OCI-LY7 (cell line): ENCODE data around the gene MAGEB17. TPM values are rescaled to one million over a fixed set of nuclear protein-coding genes. Genes with fewer than 3 reads are reported as not detected.

ENCODE experiments used
- BruUV-seq: library from RNA; stranded (reverse); fragments of 400-500 nt; replicated peaks from 2 replicates; lab custom pipeline; 2021; lab: Mats Ljungman, UMichigan
- CTCF ChIA-PET: fragments of 300-600 bp; sonication (Branson Sonifier 250); formaldehyde crosslinking; loops from one replicate; lab custom pipeline; 2022; ENCODE audit warnings: antibody characterized with exemption; ENCODE audit not compliant: unreplicated experiment; lab: Charles Lee
- POLR2A ChIA-PET: fragments of 300-600 bp; sonication (Branson Sonifier 250); formaldehyde crosslinking; loops from one replicate; lab custom pipeline; 2022; ENCODE audit warnings: antibody characterized with exemption; lab: Charles Lee
- DNase-seq: peaks from one replicate; pipeline ENCODE4 v3.0.0-alpha.2; 2015; ENCODE audit warnings: low spot score
- H2AFZ ChIP-seq: fragments of 200-600 bp; sonication (generic), shearing (Covaris generic); 2 replicates; pipeline ENCODE4 v1.6.1; 2014; ENCODE audit warnings: mild to moderate bottlenecking, antibody characterized with exemption, low read length, moderate library complexity
- H3K27ac ChIP-seq: fragments of 200-600 bp; sonication (generic); 2 replicates; pipeline ENCODE4 v1.5.1; 2014; ENCODE audit warnings: mixed run types, low read depth, mild to moderate bottlenecking, moderate library complexity, low read length, inconsistent platforms; ENCODE audit not compliant: poor library complexity, severe bottlenecking
- H3K36me3 ChIP-seq: fragments of 200-600 bp; sonication (generic); 2 replicates; pipeline ENCODE4 v1.6.1; 2014; ENCODE audit warnings: mild to moderate bottlenecking, antibody characterized with exemption, low read length, moderate library complexity, mixed read lengths; ENCODE audit not compliant: insufficient read depth
- H3K4me1 ChIP-seq: fragments of 200-600 bp; sonication (generic); 2 replicates; pipeline ENCODE4 v1.5.1; 2014; ENCODE audit warnings: mild to moderate bottlenecking, low read length; ENCODE audit not compliant: insufficient read depth, poor library complexity, severe bottlenecking
- H3K4me2 ChIP-seq: fragments of 200-600 bp; sonication (generic); 2 replicates; pipeline ENCODE4 v1.6.1; 2014; ENCODE audit warnings: mild to moderate bottlenecking, low read length
- H3K4me3 ChIP-seq: fragments of 200-600 bp; sonication (generic); 2 replicates; pipeline ENCODE4 v1.5.1; 2014; ENCODE audit warnings: mild to moderate bottlenecking, low read depth, low read length; ENCODE audit not compliant: poor library complexity, severe bottlenecking
- H3K79me2 ChIP-seq: fragments of 200-600 bp; sonication (generic); 2 replicates; pipeline ENCODE4 v1.6.1; 2016; ENCODE audit warnings: low read depth, mild to moderate bottlenecking, low read length, moderate library complexity, mixed read lengths; ENCODE audit not compliant: insufficient read depth
- H3K9me2 ChIP-seq: fragments of 200-600 bp; sonication (generic); 2 replicates; pipeline ENCODE4 v1.6.1; 2016; ENCODE audit warnings: mild to moderate bottlenecking, low read length, mixed read lengths; ENCODE audit not compliant: insufficient read depth
- H3K9me3 ChIP-seq: fragments of 200-600 bp; sonication (generic); 2 replicates; pipeline ENCODE4 v1.6.1; 2014; ENCODE audit warnings: mild to moderate bottlenecking, mixed run types, low read length, mixed read lengths
- H4K20me1 ChIP-seq: fragments of 200-600 bp; sonication (generic); 2 replicates; pipeline ENCODE4 v1.6.1; 2014; ENCODE audit warnings: mild to moderate bottlenecking, antibody characterized with exemption, low read length, moderate library complexity, mixed read lengths; ENCODE audit not compliant: insufficient read depth
- EZH2phosphoT487 ChIP-seq: fragments of 200-600 bp; sonication (generic); IDR thresholded peaks from 2 replicates; pipeline ENCODE4 v1.6.1; 2018; ENCODE audit warnings: low read depth, borderline replicate concordance, mild to moderate bottlenecking, mixed run types, antibody characterized with exemption, low read length, moderate library complexity, mixed read lengths
- intact Hi-C: fragments of 100-400 bp; cut with micrococcal nuclease; formaldehyde crosslinking; loops from one replicate; pipeline ENCODE4 v1.10.0; 2022; ENCODE audit not compliant: unreplicated experiment
- total RNA-seq, 2 experiments: library from RNA; depleted of rRNA in 1 of 2; stranded (reverse); fragments of >200 nt in 1 of 2; shearing (Covaris generic) in 1 of 2; gene quantifications; 2 replicates each; pipeline ENCODE4 v1.2.3, GENCODE V29; 2014 to 2022
- TF ChIP-seq, protein P1 (sequence below): fragments of 200-600 bp; sonication (generic); conservative IDR thresholded peaks from 2 replicates; pipeline ENCODE4 v1.5.1; 2014; ENCODE audit warnings: mild to moderate bottlenecking, antibody characterized with exemption, low read length, moderate library complexity, mixed read lengths

The MAGEB17 gene
- total RNA-seq, 2 experiments from 2014 or later = not detected

DNA sequence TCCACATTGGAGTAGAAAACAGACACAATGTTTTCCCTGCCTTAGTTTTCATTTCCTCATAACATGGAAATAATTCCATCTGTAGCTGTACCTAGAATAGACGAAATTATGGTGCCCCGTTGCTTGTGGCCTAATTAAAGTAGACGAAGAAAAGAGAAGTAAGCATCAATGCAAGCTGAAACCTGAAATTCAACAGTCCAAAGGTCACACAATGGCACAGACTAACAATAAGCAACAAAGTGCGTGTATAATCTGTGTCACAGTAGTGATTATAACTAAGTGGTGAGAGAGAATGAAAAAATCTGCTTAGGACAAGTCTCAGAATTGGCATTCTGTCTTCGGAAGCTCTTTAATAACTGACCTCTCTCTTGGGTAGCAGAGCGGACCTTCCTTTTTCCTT, 24.3 kb downstream of the MAGEB17 start:
- POLR2A ChIA-PET = no interaction called here
- intact Hi-C loops = no loop called here
- Histone ChIP-seq H3K9me3 (no peaks in the 10 kb centered on the region), H3K36me3 (no peaks in the 10 kb centered on the region), H3K4me3 (no peak overlapping the region), H3K27ac (no peak overlapping the region), H3K9me2 (no peaks in the 10 kb centered on the region), H3K79me2 (no peaks in the 10 kb centered on the region), H3K4me2 (no peak overlapping the region), H3K4me1 (no peaks in the 10 kb centered on the region), H2AFZ (no peak overlapping the region), H4K20me1 (no peaks in the 10 kb centered on the region)
- no peak for TF ChIP-seq EZH2phosphoT487
- TF ChIP-seq, protein P1, sequence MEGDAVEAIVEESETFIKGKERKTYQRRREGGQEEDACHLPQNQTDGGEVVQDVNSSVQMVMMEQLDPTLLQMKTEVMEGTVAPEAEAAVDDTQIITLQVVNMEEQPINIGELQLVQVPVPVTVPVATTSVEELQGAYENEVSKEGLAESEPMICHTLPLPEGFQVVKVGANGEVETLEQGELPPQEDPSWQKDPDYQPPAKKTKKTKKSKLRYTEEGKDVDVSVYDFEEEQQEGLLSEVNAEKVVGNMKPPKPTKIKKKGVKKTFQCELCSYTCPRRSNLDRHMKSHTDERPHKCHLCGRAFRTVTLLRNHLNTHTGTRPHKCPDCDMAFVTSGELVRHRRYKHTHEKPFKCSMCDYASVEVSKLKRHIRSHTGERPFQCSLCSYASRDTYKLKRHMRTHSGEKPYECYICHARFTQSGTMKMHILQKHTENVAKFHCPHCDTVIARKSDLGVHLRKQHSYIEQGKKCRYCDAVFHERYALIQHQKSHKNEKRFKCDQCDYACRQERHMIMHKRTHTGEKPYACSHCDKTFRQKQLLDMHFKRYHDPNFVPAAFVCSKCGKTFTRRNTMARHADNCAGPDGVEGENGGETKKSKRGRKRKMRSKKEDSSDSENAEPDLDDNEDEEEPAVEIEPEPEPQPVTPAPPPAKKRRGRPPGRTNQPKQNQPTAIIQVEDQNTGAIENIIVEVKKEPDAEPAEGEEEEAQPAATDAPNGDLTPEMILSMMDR = no peak
- CTCF ChIA-PET = no interaction called here
- no TSS peak for BruUV-seq
- no peak for DNase-seq

DNA sequence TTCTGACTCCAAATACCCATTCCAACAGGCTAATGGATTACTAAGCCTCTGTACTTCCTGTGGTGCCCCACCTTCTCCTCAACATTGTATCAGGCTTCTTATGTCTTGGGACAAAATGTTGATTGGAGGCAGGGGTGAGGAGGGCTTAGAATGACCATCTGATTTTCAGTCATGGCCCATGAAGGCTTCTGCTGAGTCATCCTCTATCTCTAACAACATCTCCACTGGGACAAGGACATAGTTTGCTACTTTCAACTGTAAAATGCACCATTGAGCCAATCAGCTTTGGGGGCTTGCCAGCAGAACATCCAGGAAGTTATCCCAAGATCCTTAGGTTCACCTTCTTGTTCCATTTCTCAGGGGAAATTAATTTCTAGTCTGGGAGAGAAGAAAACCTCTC, 29.5 kb downstream of the MAGEB17 start:
- DNase-seq = no peak
- ChIA-PET POLR2A (no interaction called here), CTCF (no interaction called here)
- intact Hi-C loops = no loop called here
- H4K20me1 ChIP-seq = no peaks in the 10 kb centered on the region
- no TSS peak for BruUV-seq
- TF ChIP-seq, protein P1 = no peak
- TF ChIP-seq EZH2phosphoT487 = no peak
- no peaks in the 10 kb centered on the region for H3K9me2 ChIP-seq
- no peak overlapping the region for H3K4me2 ChIP-seq
- H2AFZ ChIP-seq = no peak overlapping the region
- H3K9me3 ChIP-seq = no peaks in the 10 kb centered on the region
- no peak overlapping the region for H3K27ac ChIP-seq
- no peaks in the 10 kb centered on the region for H3K79me2 ChIP-seq
- H3K4me1 ChIP-seq = no peaks in the 10 kb centered on the region
- no peak overlapping the region for H3K4me3 ChIP-seq
- H3K36me3 ChIP-seq = no peaks in the 10 kb centered on the region

DNA sequence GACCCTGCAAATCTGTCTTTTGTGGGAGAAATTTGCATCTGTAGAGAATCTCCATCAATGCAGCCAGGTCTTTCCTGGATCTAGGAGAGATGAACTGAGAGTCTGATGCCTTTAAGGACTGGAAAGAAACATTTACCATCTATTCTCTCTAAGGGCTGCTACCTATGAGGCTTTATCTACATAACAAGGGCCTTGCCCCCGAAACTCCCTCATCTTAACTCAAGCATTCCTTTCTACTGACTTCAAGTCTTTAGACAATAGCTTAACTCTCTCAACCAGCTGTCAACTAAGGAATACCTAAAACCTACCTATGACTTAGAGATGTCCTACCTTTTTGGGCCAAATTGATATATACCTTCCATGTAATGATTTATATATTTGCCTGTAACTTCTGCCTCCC, 32.1 kb downstream of the MAGEB17 start:
- CTCF ChIA-PET = no interaction called here
- Histone ChIP-seq H3K27ac (no peak overlapping the region), H3K79me2 (no peaks in the 10 kb centered on the region), H3K9me3 (no peaks in the 10 kb centered on the region), H3K4me1 (no peaks in the 10 kb centered on the region), H3K9me2 (no peaks in the 10 kb centered on the region), H2AFZ (no peak overlapping the region), H4K20me1 (no peaks in the 10 kb centered on the region), H3K36me3 (no peaks in the 10 kb centered on the region), H3K4me2 (no peak overlapping the region), H3K4me3 (no peak overlapping the region)
- BruUV-seq = no TSS peak
- POLR2A ChIA-PET = no interaction called here
- TF ChIP-seq, protein P1 = no peak
- TF ChIP-seq EZH2phosphoT487 = no peak
- no peak for DNase-seq
- intact Hi-C loops = no loop called here
